Fibroblast of the conjunctiva (primary cell): Measurements from ENCODE around the gene WSCD2.

ENCODE experiments used
- DNase-seq: peaks from one replicate; pipeline ENCODE4 v3.0.0-alpha.2; 2010; ENCODE audit warnings: low read depth

Gene WSCD2

GRCh38 chr12:108166505-108166904 lies 37.4 kb downstream of the WSCD2 start:
- no peak for DNase-seq

GRCh38 chr12:108167974-108168373 lies 38.9 kb downstream of the WSCD2 start:
- DNase-seq: no peak

- DNase-seq: no peak
Measured at GRCh38 chr12:108169708-108170107, 40.6 kb downstream of the WSCD2 start.

- DNase-seq: no peak
Measured at GRCh38 chr12:108170164-108170563, 41.1 kb downstream of the WSCD2 start.

GRCh38 chr12:108172033-108172432 lies 42.9 kb downstream of the WSCD2 start:
- DNase-seq: no peak

- no peak for DNase-seq
Measured at GRCh38 chr12:108173160-108173559, 44.1 kb downstream of the WSCD2 start.

GRCh38 chr12:108173892-108174291 lies 44.8 kb downstream of the WSCD2 start:
- no peak for DNase-seq

- DNase-seq: no peak
Measured at GRCh38 chr12:108174641-108175040, 45.6 kb downstream of the WSCD2 start.

GRCh38 chr12:108175310-108175709 lies 46.2 kb downstream of the WSCD2 start:
- no peak for DNase-seq

GRCh38 chr12:108176292-108176691 lies 47.2 kb downstream of the WSCD2 start:
- DNase-seq: no peak

- DNase-seq: no peak
Measured at GRCh38 chr12:108177131-108177530, 48.0 kb downstream of the WSCD2 start.

GRCh38 chr12:108179305-108179704 lies 50.2 kb downstream of the WSCD2 start:
- DNase-seq: no peak

GRCh38 chr12:108180255-108181094 lies 51.4 kb downstream of the WSCD2 start:
- no peak for DNase-seq

- no peak for DNase-seq
Measured at GRCh38 chr12:108181095-108181454, 52.0 kb downstream of the WSCD2 start.

- DNase-seq: no peak
Measured at GRCh38 chr12:108182096-108182495, 53.0 kb downstream of the WSCD2 start.

GRCh38 chr12:108185002-108185401 lies 55.9 kb downstream of the WSCD2 start:
- no peak for DNase-seq

GRCh38 chr12:108187831-108188230 lies 58.7 kb downstream of the WSCD2 start:
- DNase-seq: no peak

- DNase-seq: no peak
Measured at GRCh38 chr12:108190529-108190928, 61.4 kb downstream of the WSCD2 start.

- DNase-seq: no peak
Measured at GRCh38 chr12:108191086-108191485, 62.0 kb downstream of the WSCD2 start.

GRCh38 chr12:108191938-108192337 lies 62.9 kb downstream of the WSCD2 start:
- no peak for DNase-seq

- DNase-seq: no peak
Measured at GRCh38 chr12:108193493-108193892, 64.4 kb downstream of the WSCD2 start.

GRCh38 chr12:108193917-108194316 lies 64.8 kb downstream of the WSCD2 start:
- no peak for DNase-seq

- DNase-seq: no peak
Measured at GRCh38 chr12:108194585-108194984, 65.5 kb downstream of the WSCD2 start.

- DNase-seq: no peak
Measured at GRCh38 chr12:108196319-108196718, 67.2 kb downstream of the WSCD2 start.
